ENCODE results near the gene ZWILCH. TPM values are rescaled to one million over a fixed set of nuclear protein-coding genes. Genes with fewer than 3 reads are reported as not detected.

ZWILCH gene
- total and polyA plus RNA-seq, 7 donors = 1.5 to 4.5 (median 2.9) TPM

DNA sequence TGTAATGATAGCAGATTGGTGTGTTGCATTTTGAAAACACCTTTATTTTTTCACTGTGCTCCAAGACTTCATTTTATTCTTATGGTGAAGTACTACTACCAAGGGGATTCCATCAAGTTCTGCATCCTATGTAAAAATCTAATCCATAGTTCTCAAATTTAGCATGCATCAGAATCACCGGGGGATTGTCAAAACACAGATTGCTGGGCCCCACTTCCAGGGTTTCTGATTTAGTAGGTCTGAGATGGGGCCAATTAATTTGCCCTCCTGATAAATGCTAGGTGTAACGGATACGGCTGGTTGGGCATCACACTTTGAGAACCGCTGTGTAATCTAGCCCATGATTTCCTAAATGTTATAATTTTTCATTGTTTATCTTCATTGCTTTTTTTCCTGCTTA is 692 bp downstream of the ZWILCH start:
- peak overlapping the region; percentile 96 for H3K27ac ChIP-seq
- WGBS, 3 donors = 36 to 45% (median 45%) methylated on average over 4 of the region's 4 CpGs
- DNase-seq (no peak), ATAC-seq (no peak)
- no peaks in the 10 kb centered on the region for H3K9me3 ChIP-seq
- H3K4me1 ChIP-seq = peaks cover 22% of the 10 kb centered on the region
- TF ChIP-seq, protein P1, sequence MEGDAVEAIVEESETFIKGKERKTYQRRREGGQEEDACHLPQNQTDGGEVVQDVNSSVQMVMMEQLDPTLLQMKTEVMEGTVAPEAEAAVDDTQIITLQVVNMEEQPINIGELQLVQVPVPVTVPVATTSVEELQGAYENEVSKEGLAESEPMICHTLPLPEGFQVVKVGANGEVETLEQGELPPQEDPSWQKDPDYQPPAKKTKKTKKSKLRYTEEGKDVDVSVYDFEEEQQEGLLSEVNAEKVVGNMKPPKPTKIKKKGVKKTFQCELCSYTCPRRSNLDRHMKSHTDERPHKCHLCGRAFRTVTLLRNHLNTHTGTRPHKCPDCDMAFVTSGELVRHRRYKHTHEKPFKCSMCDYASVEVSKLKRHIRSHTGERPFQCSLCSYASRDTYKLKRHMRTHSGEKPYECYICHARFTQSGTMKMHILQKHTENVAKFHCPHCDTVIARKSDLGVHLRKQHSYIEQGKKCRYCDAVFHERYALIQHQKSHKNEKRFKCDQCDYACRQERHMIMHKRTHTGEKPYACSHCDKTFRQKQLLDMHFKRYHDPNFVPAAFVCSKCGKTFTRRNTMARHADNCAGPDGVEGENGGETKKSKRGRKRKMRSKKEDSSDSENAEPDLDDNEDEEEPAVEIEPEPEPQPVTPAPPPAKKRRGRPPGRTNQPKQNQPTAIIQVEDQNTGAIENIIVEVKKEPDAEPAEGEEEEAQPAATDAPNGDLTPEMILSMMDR (IDR thresholded peaks at IDR 0.05) = no peak
- peaks cover 8 to 27% of the 10 kb centered on the region in 2 donors for H3K36me3 ChIP-seq (ENCODE audit: insufficient read depth in 1 of 2, low read depth in 1 of 2)
- no peaks in the 10 kb centered on the region for H3K27me3 ChIP-seq (ENCODE audit: insufficient read depth in 3 of 3, low read length in 2 of 3)
- intact Hi-C loops (cut with DNase I) = loop anchor here in 1 of 2 donors (2.0 kb wide), 1 partner anchor 121 kb away; no protein-coding TSS in a partner anchor
- peak overlapping the region; percentile 85 for H3K4me3 ChIP-seq

DNA sequence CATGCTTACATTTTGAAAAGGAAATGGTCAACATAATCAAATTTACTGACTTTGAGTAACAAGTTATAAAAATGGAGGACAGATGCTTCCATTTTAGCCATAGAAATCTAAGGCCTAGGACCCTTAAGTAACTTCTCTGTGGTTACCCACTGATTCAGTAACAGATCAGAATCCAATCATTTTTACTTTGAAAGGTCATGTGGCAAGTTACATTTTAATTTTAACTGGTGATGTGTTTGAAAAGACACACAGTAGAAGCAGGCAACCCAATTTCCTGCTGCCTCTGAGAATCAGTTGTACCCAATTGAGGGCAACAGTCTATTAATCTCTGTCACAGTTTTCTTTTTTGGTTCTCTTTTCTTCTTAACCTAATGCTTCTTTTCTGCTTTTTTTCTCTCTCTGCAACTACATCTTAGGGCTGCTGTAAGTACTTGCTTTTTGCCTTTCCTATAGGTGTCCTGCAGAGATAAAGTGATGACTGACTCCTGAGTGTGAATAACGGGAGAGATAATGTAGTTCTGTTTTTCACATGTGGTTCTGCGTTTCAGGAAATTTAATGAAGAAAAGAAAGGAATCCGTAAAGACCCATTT is 3.3 kb downstream of the ZWILCH start:
- H3K36me3 ChIP-seq (ENCODE audit: insufficient read depth in 1 of 2, low read depth in 1 of 2) = peaks cover 0 to under 1% of the 10 kb centered on the region in 2 donors
- no peaks in the 10 kb centered on the region for H3K27me3 ChIP-seq (ENCODE audit: insufficient read depth in 3 of 3, low read length in 2 of 3)
- H3K9me3 ChIP-seq = no peaks in the 10 kb centered on the region
- DNase-seq (no peak), ATAC-seq (no peak)
- WGBS, 3 donors = 91 to 93% (median 93%) methylated on average over 3 of the region's 3 CpGs
- peaks cover 7% of the 10 kb centered on the region for H3K4me1 ChIP-seq
- no peak overlapping the region for H3K27ac ChIP-seq
- intact Hi-C loops (cut with DNase I) = no loop called here
- no peak overlapping the region for H3K4me3 ChIP-seq
- TF ChIP-seq, protein P1 (IDR thresholded peaks at IDR 0.05) = no peak

DNA sequence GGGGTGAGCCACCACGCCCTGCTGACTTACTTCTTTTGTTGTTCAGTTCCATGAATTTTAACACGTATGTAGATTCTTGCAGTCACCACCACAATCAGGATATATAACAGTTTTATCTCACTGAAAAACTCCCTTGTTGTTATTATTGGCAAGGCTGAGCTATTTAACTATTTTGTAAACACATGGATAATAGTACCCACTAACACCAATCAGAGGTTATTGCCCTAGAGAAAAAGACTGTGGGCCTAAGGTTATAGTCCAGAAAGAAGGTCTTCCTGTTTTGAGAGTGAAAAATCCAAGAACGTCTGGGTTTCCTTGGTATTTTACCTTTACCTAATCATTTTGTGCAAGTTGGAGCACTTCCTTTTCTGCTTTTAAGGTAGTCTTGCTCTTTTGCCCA is 9.5 kb downstream of the ZWILCH start:
- no peak overlapping the region for H3K27ac ChIP-seq
- WGBS, 3 donors = 88 to 92% (median 91%) methylated on average over 3 of the region's 3 CpGs
- no peak for ATAC-seq
- TF ChIP-seq, protein P1 (IDR thresholded peaks at IDR 0.05) = no peak
- intact Hi-C loops (cut with DNase I) = no loop called here
- no peaks in the 10 kb centered on the region for H3K4me1 ChIP-seq
- no peaks in the 10 kb centered on the region for H3K9me3 ChIP-seq
- no peak overlapping the region for H3K4me3 ChIP-seq
- H3K36me3 ChIP-seq (ENCODE audit: insufficient read depth in 1 of 2, low read depth in 1 of 2) = peaks cover 0 to 11% of the 10 kb centered on the region in 2 donors
- no peaks in the 10 kb centered on the region for H3K27me3 ChIP-seq (ENCODE audit: insufficient read depth in 3 of 3, low read length in 2 of 3)
- no peak for DNase-seq

DNA sequence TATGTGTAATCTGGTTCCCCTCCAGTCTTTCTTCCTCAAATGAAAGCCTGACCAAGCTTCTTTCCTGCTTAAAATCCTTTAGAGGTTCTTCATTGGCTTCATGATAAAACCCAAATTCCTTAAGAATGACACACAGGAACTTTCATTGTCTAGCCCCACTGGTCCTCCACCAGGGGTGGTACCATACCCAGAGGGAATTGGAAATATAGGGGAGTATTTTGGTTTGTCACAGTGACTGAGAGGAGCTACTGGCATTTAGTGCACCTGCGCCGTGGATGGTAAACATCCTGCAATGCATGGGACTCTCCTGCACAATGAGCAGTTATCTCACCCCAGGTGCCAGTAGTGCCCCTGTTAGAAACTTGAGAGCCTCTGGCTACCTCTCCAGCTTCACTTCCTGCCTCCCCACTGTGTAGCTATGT is 10.8 kb downstream of the ZWILCH start:
- intact Hi-C loops (cut with DNase I) = no loop called here
- ATAC-seq (no peak), DNase-seq (no peak)
- Histone ChIP-seq H3K27ac (no peak overlapping the region), H3K36me3 (ENCODE audit: insufficient read depth in 1 of 2, low read depth in 1 of 2) (peaks cover 0 to 11% of the 10 kb centered on the region in 2 donors), H3K4me3 (no peak overlapping the region), H3K27me3 (ENCODE audit: insufficient read depth in 3 of 3, low read length in 2 of 3) (no peaks in the 10 kb centered on the region), H3K9me3 (no peaks in the 10 kb centered on the region), H3K4me1 (no peaks in the 10 kb centered on the region)
- 96 to 100% (median 97%) methylated on average over 2 of the region's 2 CpGs for WGBS, 3 donors
- TF ChIP-seq, protein P1 (IDR thresholded peaks at IDR 0.05) = no peak

DNA sequence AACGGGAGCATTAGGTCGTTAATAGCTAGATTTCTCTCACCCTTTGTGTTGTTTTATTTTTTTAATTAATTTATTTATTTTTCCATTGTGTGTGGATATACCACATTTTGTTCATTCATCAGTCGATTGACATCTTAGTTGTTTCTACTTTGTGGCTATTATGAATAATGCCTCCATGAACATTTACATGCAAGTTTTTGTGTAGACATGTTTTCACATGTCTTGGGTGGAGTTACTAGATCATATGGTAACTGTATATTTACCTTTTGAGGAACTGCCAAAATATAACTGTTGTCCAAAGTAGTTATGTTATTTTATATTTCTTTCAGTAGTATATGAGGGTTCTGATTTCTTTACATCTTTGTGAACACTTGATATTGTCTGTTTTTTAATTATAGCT is 18.8 kb downstream of the ZWILCH start:
- WGBS, 3 donors = 92 to 96% (median 92%) methylated on average over 3 of the region's 3 CpGs
- DNase-seq (no peak), ATAC-seq (no peak)
- H3K36me3 ChIP-seq (ENCODE audit: insufficient read depth in 1 of 2, low read depth in 1 of 2) = peaks cover 0 to 5% of the 10 kb centered on the region in 2 donors
- H3K27ac ChIP-seq = no peak overlapping the region
- H3K4me1 ChIP-seq = no peaks in the 10 kb centered on the region
- intact Hi-C loops (cut with DNase I) = no loop called here
- TF ChIP-seq, protein P1 (IDR thresholded peaks at IDR 0.05) = no peak
- no peaks in the 10 kb centered on the region for H3K27me3 ChIP-seq (ENCODE audit: insufficient read depth in 3 of 3, low read length in 2 of 3)
- H3K4me3 ChIP-seq = no peak overlapping the region
- no peaks in the 10 kb centered on the region for H3K9me3 ChIP-seq

Measured in psoas muscle (tissue), 8 donors.